Right forelimb (tissue), 1 donor: ENCODE data around the gene TGIF2.

ENCODE experiments used
- DNase-seq: peaks from one replicate; pipeline ENCODE4 v3.0.0-alpha.2; 2018

TGIF2 gene

DNA sequence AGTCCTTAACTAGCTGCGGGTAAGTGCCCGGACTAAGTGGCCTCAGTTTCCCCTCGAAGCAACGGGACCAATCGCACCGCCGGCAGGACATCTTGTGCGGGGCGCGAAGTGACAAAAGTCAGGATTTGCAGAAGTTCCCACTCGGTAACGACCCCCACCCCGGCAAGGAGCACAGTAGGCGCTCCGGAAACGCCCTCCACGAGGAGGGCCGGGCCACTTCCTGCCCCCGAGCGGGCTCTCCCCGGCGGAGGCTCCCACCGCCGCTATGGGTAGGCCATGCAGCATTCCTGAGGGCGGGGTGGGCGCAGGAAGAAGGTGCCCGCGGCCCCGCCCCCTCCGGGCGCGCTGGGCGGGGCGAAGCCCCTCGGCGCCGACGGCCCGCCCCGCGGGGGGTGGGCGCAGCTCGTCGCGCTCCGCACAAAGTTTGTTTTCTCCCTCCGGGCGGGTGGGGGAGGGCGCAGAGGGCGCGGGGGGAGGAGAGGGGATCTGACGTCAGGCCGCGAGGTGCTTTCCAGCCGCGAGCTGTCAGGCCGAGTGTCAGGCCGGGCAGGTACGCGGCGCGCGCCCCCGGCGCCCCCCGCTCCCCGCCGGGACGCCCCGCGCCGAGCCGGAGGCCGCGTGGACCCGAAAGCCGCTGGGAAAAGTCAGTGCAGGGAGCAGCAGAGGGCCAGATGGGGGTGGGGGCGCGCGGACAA is at the start of gene TGIF2:
Gene TGIF2 (plus strand): TSS at position 495 of the 695 bp plus-strand sequence. CDS start 5,178 bp downstream, outside the sequence.
- DNase-seq, result peak; percentile 94

DNA sequence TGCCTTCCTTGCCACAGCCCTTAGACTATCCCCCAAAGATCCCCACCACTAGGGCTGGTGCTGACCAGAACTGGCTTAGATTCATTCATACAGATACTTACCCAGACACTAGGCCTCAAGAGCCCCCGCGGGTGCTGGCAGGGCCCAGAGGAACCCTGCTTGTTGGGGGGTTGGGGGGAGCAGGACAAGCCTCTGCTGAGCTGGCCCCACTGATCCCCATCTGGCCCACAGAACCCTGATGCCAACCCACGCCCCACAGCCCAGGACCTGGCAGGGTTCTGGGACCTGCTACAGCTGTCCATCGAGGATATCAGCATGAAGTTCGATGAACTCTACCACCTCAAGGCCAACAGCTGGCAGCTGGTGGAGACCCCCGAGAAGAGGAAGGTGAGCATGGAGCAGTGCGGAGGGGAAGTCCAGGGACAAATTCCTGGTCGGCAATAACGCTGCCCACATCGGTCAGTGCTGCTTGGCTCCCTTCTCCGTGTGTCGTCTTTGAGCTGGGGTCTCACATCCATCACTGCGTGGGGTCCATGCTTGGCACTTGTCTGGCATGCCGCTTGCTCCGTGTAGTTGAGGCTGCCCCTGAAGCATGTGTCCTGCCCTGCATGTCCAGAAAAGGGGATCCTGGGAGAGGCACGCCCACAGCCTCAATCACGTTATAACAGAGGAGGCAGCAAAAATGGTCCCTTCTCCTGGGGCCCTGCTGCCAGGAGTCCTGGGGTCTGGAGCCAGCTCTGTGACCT is 47.6 kb upstream of the TGIF2 start:
- DNase-seq, result no peak

DNA sequence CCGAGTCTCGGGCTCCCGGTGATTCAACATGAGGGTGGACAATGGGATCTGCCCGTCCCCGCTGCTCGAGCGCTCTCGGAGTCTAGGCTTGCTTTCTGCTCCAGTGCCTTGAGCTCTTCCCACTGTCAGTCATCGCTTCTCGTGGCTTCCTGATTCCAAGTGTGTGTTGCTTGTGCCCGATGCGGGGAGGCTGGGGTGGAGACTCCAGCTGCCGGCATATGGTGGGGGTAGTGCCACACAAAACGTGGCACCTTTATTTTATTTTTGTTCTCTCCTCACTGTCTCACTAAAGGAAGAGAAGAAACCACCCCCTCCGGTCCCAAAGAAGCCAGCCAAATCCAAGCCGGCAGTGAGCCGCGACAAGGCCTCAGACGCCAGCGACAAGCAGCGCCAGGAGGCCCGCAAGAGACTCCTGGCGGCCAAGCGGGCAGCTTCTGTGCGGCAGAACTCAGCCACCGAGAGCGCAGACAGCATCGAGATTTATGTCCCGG is 46.8 kb upstream of the TGIF2 start:
- DNase-seq, result no peak

DNA sequence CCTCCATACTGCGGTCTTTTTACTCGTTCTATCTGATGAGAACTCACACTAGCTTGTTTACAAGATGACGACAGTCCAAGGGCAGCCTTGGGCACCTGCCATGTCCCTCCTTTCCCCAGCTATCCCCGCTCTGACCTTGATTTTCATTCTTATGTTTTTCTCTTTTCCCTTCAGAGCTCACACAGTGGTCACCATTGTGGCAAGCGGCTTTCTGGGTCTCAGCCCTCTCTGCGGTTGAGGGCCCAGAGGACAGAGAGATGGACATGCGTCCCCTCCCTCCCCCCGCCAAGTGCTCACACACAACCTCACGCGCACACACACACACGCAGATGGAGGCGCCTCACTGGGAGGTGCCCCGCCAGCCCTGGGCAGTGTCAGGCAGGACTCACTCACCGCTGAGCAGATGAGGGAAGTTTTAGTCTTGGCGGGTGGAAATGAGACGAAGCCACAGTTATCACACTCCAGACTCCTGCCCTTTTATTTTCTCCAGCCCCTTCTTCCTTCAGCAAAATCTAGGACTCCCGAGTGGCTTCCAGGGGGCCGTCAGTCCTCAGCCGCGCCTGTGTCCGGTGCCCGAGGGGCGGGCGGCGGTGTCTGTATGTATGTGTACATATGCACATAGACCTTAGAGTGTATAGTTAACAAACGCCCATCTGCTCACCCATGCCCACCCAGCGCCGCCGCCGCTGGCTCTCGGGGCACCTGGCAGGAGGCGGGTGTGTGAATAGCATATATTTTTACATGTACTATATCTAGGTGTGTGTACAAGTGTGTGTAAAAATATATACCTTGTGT is 45.9 kb upstream of the TGIF2 start:
- no peak for DNase-seq

DNA sequence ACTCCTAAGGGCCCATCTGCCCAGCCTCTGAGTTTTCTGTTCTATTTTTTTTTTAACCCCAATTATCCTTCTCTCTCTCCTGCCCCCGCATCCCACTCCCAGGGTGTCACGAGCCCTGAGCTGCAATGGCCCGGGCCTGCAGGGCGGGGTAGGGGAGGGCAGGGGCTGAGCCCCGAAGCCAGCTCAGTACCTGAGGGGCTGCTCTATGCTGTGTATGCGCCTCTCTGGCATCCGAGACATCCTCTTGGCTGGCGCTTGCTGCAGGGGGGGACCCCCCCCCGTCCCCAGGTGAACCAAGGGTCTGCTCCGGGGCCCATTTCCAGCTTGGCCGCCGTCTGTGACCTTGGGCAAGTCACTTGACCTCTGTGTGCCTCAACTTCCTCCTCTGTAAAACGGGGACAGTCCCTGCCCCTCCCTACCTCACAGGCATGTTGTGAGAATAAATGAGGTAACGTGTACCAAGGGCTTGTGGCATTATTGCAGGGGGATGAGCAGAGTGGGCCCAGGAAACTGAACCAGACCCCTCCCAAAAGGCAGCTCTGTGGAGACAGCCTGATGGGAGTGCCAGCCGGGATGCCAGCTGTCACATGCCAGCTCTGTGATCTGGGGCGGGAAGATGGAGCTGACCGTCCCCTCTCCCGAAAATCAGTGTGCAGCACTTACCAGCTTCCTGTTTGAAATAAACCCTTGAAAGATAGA is 45.1 kb upstream of the TGIF2 start:
- no peak for DNase-seq

DNA sequence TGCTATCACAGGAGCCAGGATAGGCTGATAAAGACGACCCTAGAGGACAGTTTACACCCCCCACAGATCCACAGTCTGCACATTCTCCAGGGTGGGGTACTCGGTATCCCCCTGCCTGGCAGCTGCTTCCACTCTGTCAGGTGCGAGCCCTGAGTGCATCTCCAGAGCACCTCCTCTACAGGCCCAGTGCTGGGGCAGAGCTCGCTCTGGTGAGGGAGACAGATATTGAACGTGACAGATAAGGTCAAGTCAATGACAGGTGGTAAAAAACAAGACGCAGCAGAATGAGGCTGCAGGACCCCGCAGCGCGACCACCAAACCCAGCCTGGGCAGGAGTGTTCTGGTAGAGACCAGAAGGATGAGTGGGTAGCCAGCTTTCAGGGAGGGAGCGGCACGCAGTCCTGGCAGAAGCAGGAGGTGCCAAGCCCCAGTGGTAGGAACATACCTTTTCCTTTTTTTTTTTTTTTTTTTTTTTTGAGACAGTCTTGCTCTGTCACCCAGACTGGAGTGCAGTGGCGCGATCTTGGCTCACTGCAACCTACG is 44.5 kb upstream of the TGIF2 start:
- no peak for DNase-seq

DNA sequence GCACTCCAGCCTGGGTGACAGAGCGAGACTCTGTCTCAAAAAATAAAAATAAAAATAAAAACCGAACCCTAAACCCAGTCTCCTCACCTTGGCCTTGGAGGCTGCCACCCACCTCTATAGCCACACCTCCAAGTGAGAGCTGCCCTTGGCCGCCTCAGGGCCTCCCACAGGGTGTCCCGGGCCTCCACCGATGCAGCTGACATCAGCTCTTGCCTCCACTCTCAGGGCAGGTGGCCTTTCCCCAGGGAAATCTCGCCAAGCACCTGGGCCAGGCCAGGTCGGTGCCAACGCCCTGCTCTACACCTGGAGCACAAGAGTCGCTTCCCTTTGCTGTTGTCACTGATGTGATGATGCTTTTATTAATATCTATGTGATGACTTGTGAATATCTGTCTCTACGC is 41.0 kb upstream of the TGIF2 start:
- DNase-seq, result no peak

DNA sequence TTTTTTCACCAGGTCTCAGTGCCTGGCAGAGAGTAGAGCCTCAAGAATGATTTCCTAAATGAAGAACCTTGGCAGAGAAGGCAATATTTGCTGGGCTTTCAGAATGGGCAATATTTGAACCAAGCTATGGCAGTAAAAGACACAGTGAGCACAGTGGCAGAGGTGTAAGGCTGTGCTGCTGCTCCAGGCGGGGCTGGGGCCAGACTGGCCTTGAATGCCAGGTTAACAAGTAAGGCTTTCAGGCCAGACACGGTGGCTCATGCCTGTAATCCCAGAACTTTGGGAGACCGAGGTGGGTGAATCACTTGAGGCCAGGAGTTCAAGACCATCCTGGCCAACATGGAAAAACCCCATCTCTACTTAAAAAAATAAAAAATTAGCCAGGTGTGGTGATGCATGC is 40.6 kb upstream of the TGIF2 start:
- DNase-seq, result no peak

DNA sequence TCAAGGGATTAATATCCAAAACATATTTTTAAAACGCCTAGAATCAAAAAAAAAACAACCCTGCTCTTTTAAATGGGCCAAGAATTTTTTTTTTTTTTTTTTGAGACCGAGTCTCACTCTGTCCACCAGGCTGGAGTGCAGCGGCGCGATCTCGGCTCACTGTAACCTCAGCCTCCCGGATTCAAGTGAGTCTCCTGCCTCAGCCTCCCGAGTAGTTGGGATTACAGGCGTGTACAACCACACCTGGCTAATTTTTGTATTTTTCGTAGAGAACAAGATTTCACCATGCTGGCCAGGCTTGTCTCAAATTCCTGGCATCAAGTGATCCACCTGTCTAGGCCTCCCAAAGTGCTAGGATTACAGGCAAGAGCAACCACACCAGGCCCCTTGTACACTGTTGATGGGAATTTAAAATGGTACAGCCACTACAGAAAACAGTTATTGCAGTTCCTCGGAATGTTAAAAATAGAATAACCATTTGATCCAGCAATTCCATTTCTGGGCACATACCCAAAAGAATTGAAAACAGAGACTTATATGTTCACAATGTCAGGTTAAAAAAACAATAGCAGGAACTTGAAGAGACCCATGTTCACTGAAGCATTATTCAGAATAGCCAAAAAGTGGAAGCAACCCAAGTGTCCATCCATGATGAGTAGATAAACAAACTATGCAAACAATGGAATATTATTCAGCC is 35.2 kb upstream of the TGIF2 start:
- peak; percentile 12 for DNase-seq

DNA sequence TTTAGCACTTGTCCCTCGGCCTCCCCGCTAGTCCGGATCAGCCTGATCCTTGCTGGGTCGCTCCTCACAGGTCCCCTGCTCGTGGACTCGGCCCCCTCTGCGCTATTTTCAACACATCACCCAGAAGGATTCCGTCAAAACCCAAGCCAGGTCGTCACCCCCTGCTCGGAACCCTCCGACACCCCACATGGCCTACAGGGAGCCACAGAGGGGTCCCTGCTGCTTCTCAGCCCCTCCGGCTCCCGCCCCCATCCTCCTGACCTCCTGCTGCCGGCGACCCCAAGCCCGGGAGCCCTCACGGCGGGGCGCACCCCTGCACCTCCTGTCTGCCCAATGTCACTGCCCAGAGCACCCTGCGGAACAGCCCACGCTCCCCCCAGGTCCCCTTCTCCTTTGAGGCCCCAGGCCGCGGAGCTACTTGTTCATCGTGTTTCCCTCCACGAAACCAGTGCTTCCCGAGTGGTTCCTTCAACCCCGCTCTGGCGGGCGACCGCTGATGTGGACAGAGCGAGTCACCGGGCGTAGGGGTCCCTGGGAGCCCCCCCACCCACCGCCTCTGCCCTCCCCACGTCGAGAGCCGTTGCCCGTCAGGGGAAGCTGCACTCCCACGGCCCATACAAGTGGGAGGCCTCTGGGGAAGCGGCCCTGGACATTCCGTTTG is 32.7 kb upstream of the TGIF2 start:
- no peak for DNase-seq

DNA sequence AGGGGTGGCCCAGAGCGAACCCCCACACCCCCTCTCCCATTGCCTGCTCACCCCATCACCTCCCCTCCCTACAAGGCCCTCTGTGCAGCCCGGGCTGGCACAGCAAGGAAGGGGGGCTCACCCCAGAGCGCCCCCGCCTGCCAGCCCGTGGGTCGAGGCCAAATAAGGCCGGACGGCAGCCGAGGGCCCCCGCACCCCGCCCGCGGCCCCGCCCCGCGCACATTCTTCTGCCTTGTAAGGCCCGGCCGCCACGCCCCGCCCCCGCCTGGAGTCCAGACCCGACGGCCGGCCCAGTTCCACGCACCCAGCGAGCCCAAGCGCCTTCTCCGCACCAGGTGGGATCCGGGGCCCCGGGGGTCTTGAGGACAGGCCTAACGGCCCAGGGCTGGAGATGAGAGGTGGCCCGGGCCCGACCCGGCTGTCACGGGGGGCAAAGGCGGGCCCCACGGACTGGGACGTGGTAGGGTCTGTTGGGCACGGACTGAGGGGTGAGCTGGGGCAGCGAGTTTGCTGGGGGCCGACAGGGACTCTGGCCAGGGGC is 32.1 kb upstream of the TGIF2 start, which contains the start of gene MYL9:
Gene MYL9 (plus strand): TSS at position 293 of the 541 bp plus-strand sequence. CDS start 3,366 bp downstream, outside the sequence.
- peak; percentile 87 for DNase-seq

DNA sequence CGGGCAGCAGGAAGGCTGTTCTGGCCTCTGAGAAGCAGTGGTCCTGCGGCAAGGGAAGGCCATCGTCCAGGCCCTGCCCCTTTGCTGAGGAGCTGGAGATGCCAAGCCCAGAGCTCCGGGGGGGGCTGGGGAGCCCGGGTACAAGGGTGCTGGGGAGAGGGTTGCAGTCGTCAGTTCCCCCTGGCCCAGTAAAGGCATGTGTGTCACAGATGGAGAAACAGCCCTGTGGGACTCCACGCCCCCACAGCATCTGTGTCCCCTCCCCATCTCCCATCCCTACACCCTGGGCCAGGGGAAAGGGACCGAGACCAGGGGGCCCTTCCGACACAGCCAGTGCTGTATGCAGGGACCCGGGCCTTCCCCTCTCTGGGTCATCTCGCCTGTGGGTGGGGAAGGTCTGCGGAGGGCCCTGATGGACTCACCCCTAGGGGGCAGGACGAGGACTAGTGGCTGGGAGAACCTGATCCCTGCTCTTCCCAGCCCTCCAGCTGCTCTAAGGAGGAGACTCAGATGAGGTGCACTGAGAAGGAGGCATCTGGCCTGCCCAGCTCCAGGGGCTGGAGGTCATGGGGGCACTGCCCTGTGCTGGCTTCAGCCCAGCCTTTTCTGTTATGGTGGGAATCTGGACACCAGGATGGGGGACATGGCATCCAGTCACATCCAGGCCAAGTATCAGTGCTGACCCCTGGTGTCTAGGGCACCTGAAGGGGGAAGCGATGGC is 31.5 kb upstream of the TGIF2 start:
- peak; percentile 62 for DNase-seq

DNA sequence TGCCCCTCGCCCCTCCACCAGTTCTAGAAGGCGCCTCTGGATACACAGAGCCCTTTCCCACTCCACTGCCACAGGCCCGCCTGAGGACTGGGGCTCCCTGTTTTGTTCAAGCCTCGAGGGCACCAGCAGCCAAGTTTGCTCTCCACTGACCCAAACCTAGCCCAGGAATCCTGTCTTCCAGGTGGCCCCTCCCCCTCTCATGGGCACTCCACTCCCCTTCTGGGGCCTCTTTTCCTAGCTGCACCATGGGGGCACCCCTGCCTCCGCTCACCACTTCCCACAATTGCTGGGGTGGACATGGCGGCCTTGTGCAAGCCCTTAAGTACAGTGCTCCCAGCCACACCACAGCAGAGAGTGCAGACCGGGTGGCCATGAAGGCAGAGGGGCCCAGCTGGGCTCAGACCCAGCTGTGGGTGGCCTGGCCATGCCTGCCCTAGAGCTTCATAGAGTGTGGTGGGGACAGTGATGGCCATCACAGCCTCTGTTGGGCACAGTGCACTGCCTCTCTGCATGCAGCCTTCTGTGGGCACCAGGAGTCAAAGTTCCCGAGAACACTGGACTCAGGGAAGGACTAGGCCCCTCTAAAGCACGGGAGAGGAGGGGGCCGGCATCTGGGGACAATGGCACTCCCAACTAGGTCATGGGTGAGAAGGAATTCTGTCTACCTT is 30.7 kb upstream of the TGIF2 start:
- DNase-seq, result no peak

DNA sequence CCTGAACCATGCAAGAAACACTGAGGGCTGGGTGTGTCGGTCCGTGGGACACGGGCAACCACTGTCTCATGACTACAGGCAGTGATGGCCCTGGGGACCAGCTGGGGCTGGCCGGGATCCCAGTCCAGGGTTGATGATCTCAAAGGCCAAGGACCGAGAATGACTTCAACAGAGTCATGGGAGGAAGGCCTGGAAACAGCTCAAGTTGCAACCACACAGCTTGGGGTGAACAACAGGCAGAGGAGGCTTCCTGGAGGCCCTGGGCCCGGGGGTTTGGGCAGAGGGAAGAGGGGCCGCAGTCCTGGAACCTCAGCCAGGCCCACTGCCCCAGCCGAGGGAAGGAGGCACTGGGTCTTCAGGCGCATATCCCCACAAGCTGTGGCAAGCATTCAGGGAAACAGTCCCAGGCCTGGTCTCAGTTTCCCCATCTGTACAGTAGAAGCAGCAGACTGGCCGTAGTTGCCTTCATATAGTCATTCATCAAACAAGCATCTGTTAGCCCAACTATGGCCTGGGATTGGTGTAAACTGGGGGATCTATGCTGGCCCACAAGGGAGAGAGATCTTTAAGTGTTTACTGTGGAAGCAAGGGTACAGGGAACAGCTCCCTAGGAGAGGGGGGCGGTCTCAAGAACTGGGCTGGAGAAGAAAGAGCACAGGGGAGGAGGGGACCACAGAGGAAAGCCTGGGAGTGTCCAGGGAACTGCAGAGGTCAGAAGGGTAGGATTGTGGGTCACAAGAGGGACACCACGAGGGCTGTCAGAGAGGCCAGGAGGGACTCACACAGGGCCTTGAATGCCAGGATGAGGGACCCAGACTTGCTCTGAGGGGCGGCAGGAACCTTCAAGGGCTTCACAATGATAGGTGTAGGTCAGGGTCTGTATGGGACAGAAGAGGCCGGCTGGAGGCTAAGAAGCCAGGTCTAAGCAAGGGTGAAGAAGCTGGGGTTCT is 29.9 kb upstream of the TGIF2 start:
- no peak for DNase-seq

DNA sequence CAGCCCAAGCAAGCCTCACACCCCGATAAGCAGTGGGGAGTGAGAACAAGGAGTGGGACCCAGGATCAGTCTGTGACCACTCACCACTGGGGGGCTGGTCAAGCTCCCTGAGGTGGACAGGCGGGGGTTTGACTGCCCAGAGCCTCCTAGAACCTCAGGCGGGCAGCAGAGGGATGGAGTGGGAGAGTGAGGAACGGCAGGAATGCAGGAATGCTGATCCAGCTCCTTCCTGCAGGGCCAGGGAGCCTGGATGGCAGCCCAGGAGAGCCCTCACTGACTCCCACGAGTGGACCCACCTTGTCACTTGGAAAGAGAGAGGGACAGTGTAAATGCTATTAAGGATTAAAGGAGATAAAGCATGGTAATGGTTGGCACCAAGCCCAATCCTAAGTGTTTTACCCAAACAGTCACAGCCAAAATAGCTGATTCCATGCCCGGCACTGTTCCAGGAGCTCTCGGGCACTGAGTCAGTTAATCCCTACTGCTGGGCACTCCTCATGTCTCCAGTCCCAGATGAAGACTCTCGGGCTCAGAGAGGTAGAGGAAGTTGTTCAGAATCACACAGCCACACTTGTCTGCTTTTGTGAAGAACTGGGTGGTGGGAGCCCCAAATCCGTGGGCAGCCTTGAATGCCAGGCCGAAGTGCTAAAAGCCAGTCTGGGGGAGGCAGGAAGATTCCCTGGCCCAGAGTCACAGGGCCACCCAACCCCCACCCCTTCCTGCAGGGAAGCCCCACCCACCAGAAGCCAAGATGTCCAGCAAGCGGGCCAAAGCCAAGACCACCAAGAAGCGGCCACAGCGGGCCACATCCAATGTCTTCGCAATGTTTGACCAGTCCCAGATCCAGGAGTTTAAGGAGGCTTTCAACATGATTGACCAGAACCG is 29.0 kb upstream of the TGIF2 start:
- DNase-seq, result no peak

DNA sequence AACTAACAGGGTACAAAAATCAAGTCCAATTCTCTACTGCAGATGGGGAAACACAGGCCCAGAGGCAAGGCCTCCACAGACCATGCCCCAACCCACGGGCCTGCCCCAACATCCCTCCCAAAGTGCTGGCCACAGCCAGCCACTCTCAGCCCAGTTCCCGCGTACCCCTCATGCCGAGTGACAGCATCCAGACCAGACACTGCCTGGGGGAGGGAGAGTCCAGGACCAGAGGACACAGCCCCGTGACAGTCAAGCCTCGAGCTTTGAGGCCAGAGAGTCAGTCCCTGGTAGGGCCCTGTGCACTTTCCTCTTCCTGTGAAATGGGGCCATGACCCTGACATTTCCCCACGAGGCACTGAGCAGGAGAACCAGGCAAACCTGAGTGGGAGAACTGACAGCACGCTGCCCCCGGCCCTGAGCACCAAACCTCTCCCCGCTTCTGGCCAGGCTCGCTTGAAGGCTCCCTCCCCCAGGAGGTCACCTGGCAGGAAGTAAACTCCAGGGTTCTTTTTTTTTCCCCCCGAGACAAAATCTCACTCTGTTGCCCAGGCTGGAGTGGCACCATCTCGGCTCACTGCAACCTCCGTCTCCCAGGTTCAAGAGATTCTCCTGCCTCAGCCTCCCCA is 27.2 kb upstream of the TGIF2 start:
- DNase-seq, result no peak
